ENCODE measurements around the gene CTCFL.

Gene CTCFL

GRCh38 chr20:57524511-57525176 is at the start of gene CTCFL:
TSS of gene CTCFL (minus strand) at chr20:57525140. CDS start at chr20:57524205, 935 bp downstream.
- no peak for DNase-seq (ENCODE audit: low read depth)

GRCh38 chr20:57573894-57574293 is 49.0 kb upstream of the CTCFL start:
- DNase-seq (ENCODE audit: low read depth) = no peak

DNA sequence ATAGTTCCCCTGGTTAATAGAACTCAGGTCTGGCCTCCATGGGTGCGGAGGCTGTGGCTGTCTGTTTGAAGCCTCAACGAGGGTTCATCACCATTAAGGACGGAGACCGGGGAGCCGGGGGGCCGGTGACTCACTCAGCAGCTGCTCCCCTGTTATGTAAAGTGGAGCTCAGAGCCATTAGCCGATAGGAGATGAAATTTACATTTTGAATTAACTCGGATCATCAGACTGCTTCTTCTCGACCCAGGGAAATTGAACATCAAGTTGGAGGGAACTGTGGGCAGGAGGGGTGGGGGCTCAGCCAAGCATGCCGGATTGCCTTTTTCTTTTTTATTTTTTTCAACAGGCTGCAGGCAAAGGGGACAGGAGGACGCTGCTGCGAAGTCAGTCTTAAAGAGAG is 48.3 kb upstream of the CTCFL start:
- DNase-seq (ENCODE audit: low read depth) = no peak

DNA sequence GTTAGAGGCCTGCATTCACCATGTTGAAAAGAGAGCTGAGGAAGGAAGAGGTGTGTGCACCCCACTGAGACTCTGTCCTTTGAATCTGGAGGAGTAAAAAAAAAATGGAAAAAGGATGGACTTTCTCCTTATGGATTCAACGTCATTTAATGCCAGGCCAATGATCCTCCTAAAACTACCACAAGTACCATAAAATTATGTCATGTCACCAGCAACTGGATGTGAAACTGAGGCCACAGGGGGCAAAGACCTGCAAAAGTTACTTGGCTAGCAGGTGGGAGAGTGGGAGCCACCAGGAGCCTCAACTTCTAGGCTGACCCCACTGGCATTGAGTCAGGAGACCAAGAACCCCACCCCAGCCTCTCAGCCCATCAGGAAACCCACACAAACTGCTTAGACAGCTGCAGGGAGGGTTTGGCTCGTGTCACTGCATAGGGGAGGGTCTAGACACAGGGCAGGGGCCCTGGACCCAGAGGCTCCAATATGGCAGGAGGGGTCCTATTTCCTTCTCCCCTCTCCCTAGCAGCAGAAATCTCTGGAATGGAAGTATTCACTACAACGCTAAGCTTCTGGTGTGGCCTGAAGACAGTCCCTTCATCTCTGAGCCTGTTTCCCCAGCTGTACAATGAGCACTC is 47.0 kb upstream of the CTCFL start:
- no peak for DNase-seq (ENCODE audit: low read depth)

DNA sequence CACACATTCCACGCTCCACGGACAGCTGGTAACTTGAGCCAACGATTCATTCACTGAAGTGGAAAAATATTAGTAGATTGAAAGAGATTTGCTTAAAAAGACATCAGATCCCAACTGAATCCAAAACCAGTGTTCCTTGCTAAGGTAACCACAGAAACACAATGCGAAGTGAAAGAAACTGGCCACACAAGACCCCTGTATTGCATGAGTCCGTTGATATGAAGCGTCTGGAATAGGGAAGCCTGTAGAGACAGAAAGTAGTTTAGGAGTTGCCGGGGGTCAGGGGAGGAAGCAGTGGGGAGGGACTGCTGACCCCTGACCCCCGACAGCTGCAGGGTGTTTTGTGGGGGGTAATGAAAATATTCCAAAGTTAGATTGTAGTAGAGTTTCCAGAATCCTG is 46.0 kb upstream of the CTCFL start:
- DNase-seq (ENCODE audit: low read depth) = no peak

DNA sequence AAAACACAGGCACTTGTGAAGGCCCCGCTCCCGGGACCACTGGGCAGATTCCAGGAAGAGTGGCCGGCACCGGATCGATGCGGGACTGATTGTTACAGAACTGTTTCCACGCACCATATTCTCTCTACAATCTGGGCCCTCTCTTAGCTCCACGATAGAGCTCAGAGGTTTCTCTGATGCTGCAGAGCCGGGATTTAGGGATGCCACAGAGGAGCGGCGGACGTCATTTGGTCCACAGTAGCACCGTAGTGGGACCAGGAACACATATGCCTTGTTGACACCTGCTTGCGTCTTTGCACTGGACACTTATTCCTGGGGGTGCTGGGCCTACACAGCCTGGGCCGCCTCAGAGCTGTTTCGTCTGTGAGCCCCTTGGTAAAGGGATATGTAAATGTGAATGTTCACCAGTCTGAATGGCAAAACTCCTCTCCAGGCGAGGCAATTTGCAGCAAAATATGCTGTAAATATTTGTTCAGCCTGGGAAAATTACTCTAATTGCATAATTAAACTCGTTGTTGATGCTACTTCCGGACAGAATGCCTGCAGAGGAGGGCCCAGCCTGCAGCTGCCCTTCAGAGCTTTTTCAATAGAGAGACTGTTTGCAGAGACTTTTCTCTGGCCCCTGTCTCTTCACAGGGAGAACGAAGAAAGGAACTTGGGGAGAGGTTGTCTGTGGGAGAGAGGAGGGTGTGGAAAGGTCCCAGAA is 45.4 kb upstream of the CTCFL start:
- no peak for DNase-seq (ENCODE audit: low read depth)

- DNase-seq (ENCODE audit: low read depth) = no peak
These were observed 44.0 kb upstream of the CTCFL start for GRCh38 chr20:57568960-57569359.

DNA sequence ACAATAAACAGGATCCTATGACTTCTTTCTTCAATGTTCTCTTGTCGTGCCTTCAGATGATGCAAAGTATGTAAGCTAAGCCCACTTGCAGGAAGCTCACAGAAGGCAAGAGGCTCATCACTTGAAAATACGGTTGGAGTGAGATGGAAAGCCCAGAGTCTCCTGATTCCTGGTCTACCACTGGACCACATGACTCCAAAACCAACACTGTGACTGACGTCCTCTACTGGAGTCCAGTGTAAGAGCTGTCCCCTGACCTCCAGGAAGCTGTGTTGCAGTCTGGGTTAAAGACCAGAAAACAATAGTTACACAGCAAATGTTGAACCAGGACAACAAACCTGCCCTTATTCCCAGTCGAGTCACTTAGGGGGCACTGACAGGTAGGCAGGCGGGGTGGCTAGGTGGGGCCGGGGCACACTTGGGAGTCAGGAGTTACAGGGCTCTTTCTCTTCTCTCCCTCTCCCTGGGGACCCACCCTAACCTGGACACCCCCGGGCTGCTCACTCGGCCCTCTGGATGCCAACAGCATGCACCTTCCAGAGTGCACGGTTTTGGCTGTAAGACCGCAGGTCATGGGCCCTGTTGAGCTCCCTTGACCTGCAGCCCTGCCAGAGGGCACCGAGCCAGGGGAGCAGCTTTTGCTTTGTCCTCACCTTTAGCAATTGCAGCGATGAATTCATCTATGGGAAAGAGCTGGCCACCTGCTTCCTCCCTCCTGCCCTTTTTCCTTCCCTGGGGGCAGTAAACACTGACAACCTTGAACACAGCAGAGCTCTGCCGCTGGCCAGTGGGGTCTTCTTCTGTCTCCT is 43.4 kb upstream of the CTCFL start:
- DNase-seq (ENCODE audit: low read depth) = no peak

- DNase-seq (ENCODE audit: low read depth) = no peak
These were observed 42.6 kb upstream of the CTCFL start for GRCh38 chr20:57567471-57568079.

- no peak for DNase-seq (ENCODE audit: low read depth)
These were observed 42.0 kb upstream of the CTCFL start for GRCh38 chr20:57566803-57567459.

DNA sequence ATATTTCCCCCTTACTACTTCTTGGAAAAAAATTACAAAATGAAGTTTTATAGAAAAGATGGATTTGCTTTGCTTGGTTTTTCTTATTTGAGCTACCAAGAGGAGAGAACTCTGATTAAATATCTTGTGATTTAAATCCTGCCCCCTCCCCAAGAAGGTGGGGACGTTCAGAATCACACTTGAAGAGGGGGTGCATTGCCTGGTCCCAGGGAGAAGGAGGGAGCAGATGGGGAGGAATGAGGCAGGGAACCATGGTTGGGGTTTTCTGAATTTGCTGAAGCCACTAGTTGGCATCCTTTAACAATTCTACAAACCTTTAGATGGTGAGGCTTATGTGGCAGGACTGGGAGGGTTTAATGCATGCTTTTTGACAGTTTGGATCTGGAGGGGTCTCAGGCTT is 41.5 kb upstream of the CTCFL start:
- DNase-seq (ENCODE audit: low read depth) = no peak

GRCh38 chr20:57564951-57565642 is 40.2 kb upstream of the CTCFL start:
- DNase-seq (ENCODE audit: low read depth) = no peak

DNA sequence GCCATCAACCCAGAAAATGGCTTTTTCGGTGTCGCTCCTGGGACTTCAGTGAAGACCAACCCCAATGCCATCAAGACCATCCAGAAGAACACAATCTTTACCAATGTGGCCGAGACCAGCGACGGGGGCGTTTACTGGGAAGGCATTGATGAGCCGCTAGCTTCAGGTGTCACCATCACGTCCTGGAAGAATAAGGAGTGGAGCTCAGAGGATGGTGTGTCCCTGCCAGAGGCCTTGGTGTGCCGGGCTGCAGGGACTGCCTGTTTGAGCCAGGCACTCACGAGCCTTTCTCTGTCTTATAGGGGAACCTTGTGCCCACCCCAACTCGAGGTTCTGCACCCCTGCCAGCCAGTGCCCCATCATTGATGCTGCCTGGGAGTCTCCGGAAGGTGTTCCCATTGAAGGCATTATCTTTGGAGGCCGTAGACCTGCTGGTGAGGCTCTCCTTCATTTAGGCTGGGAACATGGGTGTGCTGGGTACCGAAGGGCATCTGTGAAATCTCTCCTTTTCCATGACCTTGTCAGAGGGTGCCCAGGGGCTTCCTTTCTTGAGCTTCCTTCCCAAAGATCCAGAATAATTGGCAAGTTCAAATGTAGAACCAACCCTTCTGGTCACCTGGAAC is 39.4 kb upstream of the CTCFL start:
- no peak for DNase-seq (ENCODE audit: low read depth)

GRCh38 chr20:57563522-57563921 is 38.6 kb upstream of the CTCFL start:
- no peak for DNase-seq (ENCODE audit: low read depth)

- DNase-seq (ENCODE audit: low read depth) = no peak
These were observed 37.9 kb upstream of the CTCFL start for GRCh38 chr20:57562541-57563465.

DNA sequence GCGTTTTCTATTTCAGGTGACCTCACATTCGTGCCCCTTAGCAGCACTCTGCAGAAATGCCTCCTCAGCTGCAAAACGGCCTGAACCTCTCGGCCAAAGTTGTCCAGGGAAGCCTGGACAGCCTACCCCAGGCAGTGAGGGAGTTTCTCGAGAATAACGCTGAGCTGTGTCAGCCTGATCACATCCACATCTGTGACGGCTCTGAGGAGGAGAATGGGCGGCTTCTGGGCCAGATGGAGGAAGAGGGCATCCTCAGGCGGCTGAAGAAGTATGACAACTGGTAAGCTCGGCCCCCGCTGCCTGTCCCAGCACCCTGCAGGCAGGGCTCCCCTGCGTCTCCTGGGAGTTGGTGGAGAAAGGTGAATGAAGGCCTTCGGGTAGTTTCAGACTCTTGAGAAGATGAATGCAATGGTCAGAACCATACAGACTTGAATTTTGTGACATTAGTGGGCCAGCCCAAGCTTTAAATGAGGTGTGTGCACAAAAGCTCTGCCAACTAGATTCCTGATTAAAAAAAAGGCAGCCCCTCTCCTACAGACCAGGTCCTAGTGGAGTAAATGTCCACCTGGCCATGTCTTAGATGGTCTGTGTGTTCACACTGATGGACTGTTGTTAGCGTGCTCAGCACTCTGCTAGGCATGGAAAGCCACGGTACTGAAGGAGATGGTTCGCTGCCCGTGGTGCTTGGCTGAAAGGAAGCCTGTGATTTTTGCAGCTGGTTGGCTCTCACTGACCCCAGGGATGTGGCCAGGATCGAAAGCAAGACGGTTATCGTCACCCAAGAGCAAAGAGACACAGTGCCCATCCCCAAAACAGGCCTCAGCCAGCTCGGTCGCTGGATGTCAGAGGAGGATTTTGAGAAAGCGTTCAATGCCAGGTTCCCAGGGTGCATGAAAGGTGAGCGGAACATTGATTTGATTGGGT is 36.7 kb upstream of the CTCFL start:
- no peak for DNase-seq (ENCODE audit: low read depth)

GRCh38 chr20:57560554-57561355 is 35.8 kb upstream of the CTCFL start, which contains the start of gene PCK1:
TSS of gene PCK1 (plus strand) at chr20:57561110. CDS start at chr20:57561412, 302 bp downstream.
- no peak for DNase-seq (ENCODE audit: low read depth)
